ENCODE data around the gene CD9. TPM values are rescaled to one million over a fixed set of nuclear protein-coding genes. Genes with fewer than 3 reads are reported as not detected.

The CD9 gene
- total RNA-seq, 1 donor from 2014 or later, result 6.0 TPM

DNA sequence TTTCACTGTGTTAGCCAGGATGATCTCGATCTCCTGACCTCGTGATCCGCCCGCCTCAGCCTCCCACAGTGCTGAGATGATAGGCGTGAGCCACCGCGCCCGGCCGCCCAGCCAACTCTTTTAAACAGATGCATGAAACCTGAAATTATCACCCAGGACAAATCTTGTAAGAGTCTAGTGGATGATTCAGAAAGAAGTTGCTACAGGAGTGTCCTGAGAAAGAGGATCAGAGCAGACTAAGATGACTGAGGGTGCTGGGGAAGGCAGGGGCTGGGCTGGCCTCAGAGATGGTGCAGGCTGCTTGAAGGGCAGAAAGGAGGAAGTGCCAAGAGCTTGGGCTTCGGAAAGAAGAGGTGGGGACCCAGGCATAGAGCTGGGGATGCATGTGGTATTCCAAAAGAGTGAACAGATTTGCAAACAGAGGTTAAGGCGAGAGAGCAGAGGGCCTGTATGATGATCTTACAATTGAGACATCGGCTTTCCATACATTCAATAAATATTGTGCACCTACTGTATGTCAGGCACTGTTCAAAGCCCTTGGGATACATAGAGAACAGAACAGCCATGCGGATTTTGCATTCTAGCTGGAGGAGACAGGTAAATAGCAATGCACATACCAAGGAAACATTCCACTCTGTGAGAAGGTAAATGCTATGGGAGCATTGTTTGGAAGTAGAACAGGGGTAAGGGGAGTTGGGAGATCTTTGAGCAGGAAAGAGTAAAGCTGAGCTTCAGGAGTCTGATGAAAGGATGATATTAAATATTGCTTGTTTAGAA is 7.4 kb upstream of the CD9 start:
- H3K4me3 Mint-ChIP-seq (ENCODE audit: low read depth), result no peak overlapping the region
- peaks cover 6% of the 10 kb centered on the region for H3K9me3 Mint-ChIP-seq (ENCODE audit: low read depth)
- DNase-seq (ENCODE audit: low spot score, unreplicated experiment), result no peak
- TF ChIP-seq, protein P1, sequence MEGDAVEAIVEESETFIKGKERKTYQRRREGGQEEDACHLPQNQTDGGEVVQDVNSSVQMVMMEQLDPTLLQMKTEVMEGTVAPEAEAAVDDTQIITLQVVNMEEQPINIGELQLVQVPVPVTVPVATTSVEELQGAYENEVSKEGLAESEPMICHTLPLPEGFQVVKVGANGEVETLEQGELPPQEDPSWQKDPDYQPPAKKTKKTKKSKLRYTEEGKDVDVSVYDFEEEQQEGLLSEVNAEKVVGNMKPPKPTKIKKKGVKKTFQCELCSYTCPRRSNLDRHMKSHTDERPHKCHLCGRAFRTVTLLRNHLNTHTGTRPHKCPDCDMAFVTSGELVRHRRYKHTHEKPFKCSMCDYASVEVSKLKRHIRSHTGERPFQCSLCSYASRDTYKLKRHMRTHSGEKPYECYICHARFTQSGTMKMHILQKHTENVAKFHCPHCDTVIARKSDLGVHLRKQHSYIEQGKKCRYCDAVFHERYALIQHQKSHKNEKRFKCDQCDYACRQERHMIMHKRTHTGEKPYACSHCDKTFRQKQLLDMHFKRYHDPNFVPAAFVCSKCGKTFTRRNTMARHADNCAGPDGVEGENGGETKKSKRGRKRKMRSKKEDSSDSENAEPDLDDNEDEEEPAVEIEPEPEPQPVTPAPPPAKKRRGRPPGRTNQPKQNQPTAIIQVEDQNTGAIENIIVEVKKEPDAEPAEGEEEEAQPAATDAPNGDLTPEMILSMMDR (IDR thresholded peaks at IDR 0.05; ENCODE audit: unreplicated experiment), result no peak
- H3K27me3 Mint-ChIP-seq, result peaks cover 36% of the 10 kb centered on the region
- peak overlapping the region; percentile 3 for H3K27ac Mint-ChIP-seq
- peaks cover 8% of the 10 kb centered on the region for H3K4me1 Mint-ChIP-seq (ENCODE audit: low read depth)
- H3K36me3 Mint-ChIP-seq (ENCODE audit: insufficient read depth), result no peaks in the 10 kb centered on the region

DNA sequence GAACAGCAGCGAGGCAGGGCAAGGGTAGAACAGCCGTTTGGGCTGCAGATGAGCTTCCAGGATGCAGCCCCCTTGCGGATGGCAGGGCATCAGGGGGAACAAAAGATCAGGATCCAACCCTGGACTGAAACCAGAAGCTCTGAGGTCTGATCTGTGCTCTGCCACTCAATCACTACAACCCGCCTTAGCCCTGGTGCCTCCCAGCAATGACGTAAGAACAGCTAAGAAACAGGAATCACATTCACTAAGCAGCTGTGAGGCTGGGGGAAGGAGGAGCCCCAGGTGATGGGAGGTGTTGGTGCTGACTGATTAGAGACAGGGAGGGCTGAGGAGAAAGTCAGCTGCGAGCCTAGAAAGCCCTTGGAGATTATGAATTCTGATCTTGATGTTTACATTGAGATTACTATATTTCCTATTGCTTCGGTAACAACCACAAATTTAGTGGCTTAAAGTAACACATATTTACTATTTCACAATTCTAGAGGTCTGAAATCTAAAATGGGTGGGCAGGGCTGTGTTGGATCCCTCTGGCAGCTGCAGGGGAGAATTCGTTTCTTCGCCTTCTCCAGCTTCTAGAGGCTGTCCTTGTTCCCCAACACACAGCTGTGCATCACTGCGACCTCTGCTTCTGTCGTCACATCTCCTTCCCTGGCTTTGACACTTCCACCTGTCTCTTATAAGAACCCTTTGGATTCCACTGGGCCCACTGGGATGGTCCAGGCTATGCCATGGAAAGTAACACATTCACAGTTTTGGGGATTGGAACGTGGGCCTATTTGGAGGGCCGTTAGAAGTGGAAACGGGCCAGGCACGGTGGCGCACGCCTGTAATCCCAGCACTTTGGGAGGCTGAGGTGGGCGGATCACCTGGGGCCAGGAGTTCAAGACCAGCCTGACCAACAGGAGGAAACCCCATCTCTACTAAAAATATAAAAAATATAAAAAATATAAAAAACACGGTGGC is 6.1 kb upstream of the CD9 start:
- Mint-ChIP-seq H3K27me3 (peaks cover 44% of the 10 kb centered on the region), H3K4me3 (ENCODE audit: low read depth) (no peak overlapping the region), H3K27ac (peak overlapping the region; percentile 46), H3K4me1 (ENCODE audit: low read depth) (peaks cover 21% of the 10 kb centered on the region), H3K9me3 (ENCODE audit: low read depth) (peaks cover 6% of the 10 kb centered on the region), H3K36me3 (ENCODE audit: insufficient read depth) (no peaks in the 10 kb centered on the region)
- TF ChIP-seq, protein P1 (IDR thresholded peaks at IDR 0.05; ENCODE audit: unreplicated experiment), result peak; percentile 19
- DNase-seq (ENCODE audit: low spot score, unreplicated experiment), result no peak

DNA sequence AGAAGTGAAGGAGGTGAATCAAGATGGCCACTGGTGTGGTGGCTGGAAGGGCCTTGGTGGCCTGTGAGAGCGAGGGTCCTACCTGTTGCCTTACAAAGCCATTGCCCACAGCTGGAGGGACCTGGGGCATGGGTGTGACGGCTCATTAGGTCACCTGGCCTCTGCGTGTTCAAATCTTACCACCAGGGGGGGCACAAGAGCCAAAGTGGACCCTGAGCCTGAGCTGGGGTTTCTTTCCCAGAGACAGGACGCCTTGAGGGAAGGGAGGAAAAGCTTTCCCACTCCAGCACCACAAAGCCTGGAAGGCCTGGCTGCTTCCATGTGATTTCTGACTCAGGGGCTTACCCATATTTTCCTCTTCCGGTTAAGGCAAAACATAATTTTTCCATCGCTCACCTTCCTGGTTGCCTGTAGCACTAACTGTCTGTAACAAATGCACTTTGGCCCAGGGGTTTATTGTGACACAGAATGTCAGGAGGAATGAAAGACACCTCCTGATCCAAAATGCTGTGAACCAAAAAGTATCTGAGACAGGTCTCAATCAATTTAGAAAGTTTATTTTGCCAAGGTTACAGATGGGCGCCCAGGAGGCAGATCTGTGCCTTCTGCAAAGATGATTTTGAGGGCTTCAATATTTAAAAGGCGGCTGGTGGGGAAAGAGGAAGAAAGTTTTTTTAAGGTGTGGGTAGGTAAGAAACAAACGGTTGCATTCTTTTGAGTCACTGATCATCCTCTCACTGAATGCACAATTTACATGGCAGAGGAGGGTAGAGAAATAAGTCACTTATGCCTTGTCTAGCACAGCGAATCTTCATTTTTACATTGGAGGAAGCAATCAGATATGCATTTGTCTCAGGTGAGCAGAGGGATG is 4.3 kb upstream of the CD9 start:
- Mint-ChIP-seq H3K4me1 (ENCODE audit: low read depth) (peaks cover 29% of the 10 kb centered on the region), H3K27me3 (peaks cover 52% of the 10 kb centered on the region), H3K27ac (no peak overlapping the region), H3K4me3 (ENCODE audit: low read depth) (no peak overlapping the region), H3K36me3 (ENCODE audit: insufficient read depth) (no peaks in the 10 kb centered on the region), H3K9me3 (ENCODE audit: low read depth) (no peaks in the 10 kb centered on the region)
- peak; percentile 98 for DNase-seq (ENCODE audit: low spot score, unreplicated experiment)
- TF ChIP-seq, protein P1 (IDR thresholded peaks at IDR 0.05; ENCODE audit: unreplicated experiment), result peak; percentile 100

DNA sequence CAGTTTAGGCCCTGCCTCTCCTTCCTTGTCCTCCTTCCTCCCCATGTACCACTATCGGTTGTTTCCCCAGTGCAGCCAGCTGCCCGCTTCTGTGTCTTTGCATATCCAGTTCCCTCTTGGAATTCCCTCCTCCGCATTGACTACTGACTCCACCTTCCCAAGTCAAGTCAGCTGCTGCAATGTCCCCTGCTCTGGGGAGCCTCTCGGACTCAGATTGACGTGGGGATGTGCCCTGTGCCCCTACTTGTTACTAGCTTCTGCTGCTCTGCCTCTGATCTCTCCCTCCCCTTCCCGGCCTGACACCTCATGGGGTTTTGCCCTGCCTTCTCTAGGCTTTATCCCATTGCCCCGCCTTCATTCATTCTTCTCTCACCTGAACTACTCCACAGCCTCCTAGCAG is 2.1 kb upstream of the CD9 start:
- TF ChIP-seq, protein P1 (IDR thresholded peaks at IDR 0.05; ENCODE audit: unreplicated experiment), result no peak
- H3K27ac Mint-ChIP-seq, result peak overlapping the region; percentile 9
- peak overlapping the region; percentile 3 for H3K4me3 Mint-ChIP-seq (ENCODE audit: low read depth)
- DNase-seq (ENCODE audit: low spot score, unreplicated experiment), result no peak
- H3K27me3 Mint-ChIP-seq, result peaks cover 65% of the 10 kb centered on the region
- H3K4me1 Mint-ChIP-seq (ENCODE audit: low read depth), result peaks cover 33% of the 10 kb centered on the region
- no peaks in the 10 kb centered on the region for H3K9me3 Mint-ChIP-seq (ENCODE audit: low read depth)
- H3K36me3 Mint-ChIP-seq (ENCODE audit: insufficient read depth), result no peaks in the 10 kb centered on the region

Data from progenitor cell of endocrine pancreas (in vitro differentiated cells).